Liver (tissue), 9 donors: ENCODE data around the gene ACAN. TPM values are rescaled to one million over a fixed set of nuclear protein-coding genes. Genes with fewer than 3 reads are reported as not detected.

Source experiments
- DNase-seq: peaks from one replicate; pipeline ENCODE4 v3.0.0-alpha.2; 2017; ENCODE audit warnings: low spot score
- H3K27ac ChIP-seq, 2 donors: one replicate each; pipeline ENCODE4 v1.7.0; 2013; ENCODE audit warnings: inconsistent platforms in 2 of 2, low read length in 2 of 2, control low read depth in 1 of 2, low read depth in 1 of 2, mild to moderate bottlenecking in 1 of 2
- H3K27me3 ChIP-seq, 4 donors: one replicate each; pipeline versions ENCODE4 v1.6.1 to v1.7.0; 2013; ENCODE audit warnings: low read length in 3 of 4, inconsistent platforms in 1 of 4, mild to moderate bottlenecking in 1 of 4, moderate library complexity in 1 of 4; ENCODE audit not compliant: control insufficient read depth in 4 of 4, insufficient read depth in 4 of 4
- H3K36me3 ChIP-seq, 4 donors: one replicate each; pipeline versions ENCODE4 v1.6.1 to v1.7.0; 2013; ENCODE audit warnings: low read length in 3 of 4, mild to moderate bottlenecking in 3 of 4, low read depth in 1 of 4, moderate library complexity in 1 of 4; ENCODE audit not compliant: control insufficient read depth in 4 of 4, insufficient read depth in 3 of 4
- H3K4me1 ChIP-seq, 4 donors: one replicate each; pipeline versions ENCODE4 v1.6.1 to v1.7.0; 2013; ENCODE audit warnings: low read length in 3 of 4, mild to moderate bottlenecking in 3 of 4, moderate library complexity in 1 of 4; ENCODE audit not compliant: control insufficient read depth in 4 of 4, insufficient read depth in 4 of 4
- H3K4me3 ChIP-seq, 3 donors: one replicate each; pipeline versions ENCODE4 v1.6.1 to v1.7.0; 2013; ENCODE audit warnings: low read length in 3 of 3, control low read depth in 1 of 3, low read depth in 1 of 3, mild to moderate bottlenecking in 1 of 3
- H3K9ac ChIP-seq, 2 donors: one replicate each; pipeline ENCODE4 v1.7.0; 2013; ENCODE audit warnings: low read length in 2 of 2, mild to moderate bottlenecking in 2 of 2, moderate library complexity in 2 of 2, control low read depth in 1 of 2, low read depth in 1 of 2
- H3K9me3 ChIP-seq, 4 donors: one replicate each; pipeline versions ENCODE4 v1.6.1 to v1.7.0; 2013; ENCODE audit warnings: low read length in 3 of 4; ENCODE audit not compliant: control insufficient read depth in 4 of 4
- ATF3 ChIP-seq: IDR thresholded peaks from 2 replicates; pipeline ENCODE4 v1.6.1; 2016; ENCODE audit warnings: antibody characterized with exemption
- CTCF ChIP-seq: fragments of 150-350 bp; IDR thresholded peaks from 2 replicates; pipeline ENCODE4 v1.5.1; 2017; ENCODE audit warnings: improper control_type of control experiment, low read depth, low read length; ENCODE audit not compliant: missing input control
- EGR1 ChIP-seq, 2 donors: IDR thresholded peaks; 2 replicates each; pipeline ENCODE4 v1.6.1; 2016 to 2018; ENCODE audit warnings: antibody characterized with exemption in 2 of 2, low read depth in 2 of 2
- FOXA1 ChIP-seq: IDR thresholded peaks from 2 replicates; pipeline ENCODE4 v1.6.1; 2016; ENCODE audit warnings: antibody characterized with exemption
- FOXA2 ChIP-seq: IDR thresholded peaks from 2 replicates; pipeline ENCODE4 v1.6.1; 2016; ENCODE audit warnings: antibody characterized with exemption
- GABPA ChIP-seq, 2 donors: IDR thresholded peaks in 1 of 2; conservative IDR thresholded peaks in 1 of 2; 2 replicates each; pipeline ENCODE4 v1.6.1; 2016; ENCODE audit warnings: antibody characterized with exemption in 2 of 2, mild to moderate bottlenecking in 1 of 2, moderate library complexity in 1 of 2
- HNF4A ChIP-seq, 2 donors: conservative IDR thresholded peaks; 2 replicates each; pipeline ENCODE4 v1.6.1; 2016; ENCODE audit warnings: antibody characterized with exemption in 2 of 2, mild to moderate bottlenecking in 2 of 2
- HNF4G ChIP-seq: IDR thresholded peaks from 2 replicates; pipeline ENCODE4 v1.6.1; 2016; ENCODE audit warnings: antibody characterized with exemption
- JUND ChIP-seq, 2 donors: IDR thresholded peaks; 2 replicates each; pipeline ENCODE4 v1.6.1; 2016; ENCODE audit warnings: antibody characterized with exemption in 2 of 2
- MAX ChIP-seq: IDR thresholded peaks from 2 replicates; pipeline ENCODE4 v1.6.1; 2016; ENCODE audit warnings: antibody characterized with exemption
- NR2F2 ChIP-seq: IDR thresholded peaks from 2 replicates; pipeline ENCODE4 v1.6.1; 2016; ENCODE audit warnings: antibody characterized with exemption
- RAD21 ChIP-seq, 2 donors: IDR thresholded peaks; 2 replicates each; pipeline ENCODE4 v1.6.1; 2016; ENCODE audit warnings: antibody characterized with exemption in 2 of 2, mild to moderate bottlenecking in 2 of 2
- REST ChIP-seq: IDR thresholded peaks from 2 replicates; pipeline ENCODE4 v1.6.1; 2016; ENCODE audit warnings: antibody characterized with exemption, mild to moderate bottlenecking
- RXRA ChIP-seq, 2 donors: IDR thresholded peaks; 2 replicates each; pipeline ENCODE4 v1.6.1; 2017 to 2018; ENCODE audit warnings: antibody characterized with exemption in 2 of 2, mild to moderate bottlenecking in 1 of 2
- SP1 ChIP-seq: IDR thresholded peaks from 2 replicates; pipeline ENCODE4 v1.6.1; 2018; ENCODE audit warnings: antibody characterized with exemption, mild to moderate bottlenecking
- TAF1 ChIP-seq: conservative IDR thresholded peaks from 2 replicates; pipeline ENCODE4 v1.6.1; 2016; ENCODE audit warnings: antibody characterized with exemption, mild to moderate bottlenecking
- YY1 ChIP-seq: IDR thresholded peaks from 2 replicates; pipeline ENCODE4 v1.6.1; 2016; ENCODE audit warnings: antibody characterized with exemption, mild to moderate bottlenecking
- ZBTB33 ChIP-seq: IDR thresholded peaks from 2 replicates; pipeline ENCODE4 v1.6.1; 2016; ENCODE audit warnings: antibody characterized with exemption
- WGBS: extraction: QIAGEN DNeasy Blood & Tissue Kit; methylation state at CpG from one replicate; pipeline ENCODE4 v1.1.7; 2013; 5-methylcytosine and 5-hydroxymethylcytosine counted together
- polyA plus RNA-seq, 2 donors: library from polyadenylated mRNA; stranded (reverse) in 1 of 2; unstranded in 1 of 2; fragments of 200-250 nt in 1 of 2; fragments of >200 nt in 1 of 2; fragmentation: Nextera tagmentation in 1 of 2; extraction: Ambion mirVana in 1 of 2; gene quantifications; one replicate each; pipeline versions ENCODE4 v1.2.1 to v1.2.3, GENCODE V29; 2013 to 2015
- total RNA-seq, 2 donors: library from RNA; depleted of rRNA; stranded (reverse); fragments of >200 nt; gene quantifications; one replicate each; pipeline ENCODE4 v1.2.3, GENCODE V29; 2014
- donor health status: healthy.
- donor health status: healthy.
- donor health status: healthy.
- donor health status: healthy.
- donor health status: healthy.

Gene ACAN
- total and polyA plus RNA-seq, 4 donors, result under 0.01 to 0.05 (median under 0.01) TPM; not detected in 1

- no peaks in the 10 kb centered on the region for H3K36me3 ChIP-seq
- no peaks in the 10 kb centered on the region for H3K27me3 ChIP-seq
- TF ChIP-seq EGR1 (IDR thresholded peaks at IDR 0.05; ENCODE audit: low read depth in 2 of 2) (no peak), ATF3 (no peak)
- no peak for DNase-seq
- 94% methylated on average over 15 of the region's 15 CpGs for WGBS
- H3K9me3 ChIP-seq, result no peaks in the 10 kb centered on the region
- H3K4me3 ChIP-seq, result no peak overlapping the region
- no peak overlapping the region for H3K9ac ChIP-seq
- peaks cover 0 to 4% (median 0%) of the 10 kb centered on the region in 4 donors for H3K4me1 ChIP-seq
- no peak overlapping the region for H3K27ac ChIP-seq
Measured at GRCh38 chr15:88901508-88902220, 98.4 kb downstream of the ACAN start.

- Histone ChIP-seq H3K27me3 (no peaks in the 10 kb centered on the region), H3K9me3 (no peaks in the 10 kb centered on the region), H3K36me3 (no peaks in the 10 kb centered on the region), H3K4me3 (no peak overlapping the region), H3K9ac (no peak overlapping the region), H3K4me1 (no peaks in the 10 kb centered on the region), H3K27ac (no peak overlapping the region)
- WGBS, result 93% methylated on average over 6 of the region's 6 CpGs
- DNase-seq, result no peak
- TF ChIP-seq CTCF, result no peak
- TF ChIP-seq SP1, result no peak
- no peak for TF ChIP-seq YY1
- no peak for TF ChIP-seq ATF3
- TF ChIP-seq FOXA1, result no peak
- TF ChIP-seq FOXA2, result no peak
- TF ChIP-seq RXRA (IDR thresholded peaks at IDR 0.05), result no peak
- TF ChIP-seq TAF1, result no peak
- no peak for TF ChIP-seq REST
- TF ChIP-seq HNF4G, result no peak
- no peak for TF ChIP-seq NR2F2
- TF ChIP-seq JUND (IDR thresholded peaks at IDR 0.05), result no peak
- TF ChIP-seq EGR1 (IDR thresholded peaks at IDR 0.05; ENCODE audit: low read depth in 2 of 2), result no peak
- no peak for TF ChIP-seq MAX
- TF ChIP-seq GABPA (IDR thresholded peaks at IDR 0.05 in 1 of 2, conservative IDR thresholded peaks at IDR 0.05 in 1 of 2), result no peak
- TF ChIP-seq RAD21 (IDR thresholded peaks at IDR 0.05), result no peak
- no peak for TF ChIP-seq HNF4A (conservative IDR thresholded peaks at IDR 0.05)
- TF ChIP-seq ZBTB33, result no peak
Measured at GRCh38 chr15:88902221-88902835, 99.1 kb downstream of the ACAN start.
